GM10266 (cell line): ENCODE data around the gene IREB2.

Source experiments
- DNase-seq: peaks from one replicate; pipeline ENCODE4 v3.0.0; 2012; ENCODE audit errors: extremely low spot score
- TF ChIP-seq, protein P1 (sequence below): IDR thresholded peaks from 2 replicates; pipeline ENCODE4 v1.5.1; 2012; ENCODE audit warnings: mild to moderate bottlenecking, low read depth; ENCODE audit not compliant: control insufficient read depth, insufficient read depth; ENCODE audit errors: missing control alignments

The IREB2 gene

DNA sequence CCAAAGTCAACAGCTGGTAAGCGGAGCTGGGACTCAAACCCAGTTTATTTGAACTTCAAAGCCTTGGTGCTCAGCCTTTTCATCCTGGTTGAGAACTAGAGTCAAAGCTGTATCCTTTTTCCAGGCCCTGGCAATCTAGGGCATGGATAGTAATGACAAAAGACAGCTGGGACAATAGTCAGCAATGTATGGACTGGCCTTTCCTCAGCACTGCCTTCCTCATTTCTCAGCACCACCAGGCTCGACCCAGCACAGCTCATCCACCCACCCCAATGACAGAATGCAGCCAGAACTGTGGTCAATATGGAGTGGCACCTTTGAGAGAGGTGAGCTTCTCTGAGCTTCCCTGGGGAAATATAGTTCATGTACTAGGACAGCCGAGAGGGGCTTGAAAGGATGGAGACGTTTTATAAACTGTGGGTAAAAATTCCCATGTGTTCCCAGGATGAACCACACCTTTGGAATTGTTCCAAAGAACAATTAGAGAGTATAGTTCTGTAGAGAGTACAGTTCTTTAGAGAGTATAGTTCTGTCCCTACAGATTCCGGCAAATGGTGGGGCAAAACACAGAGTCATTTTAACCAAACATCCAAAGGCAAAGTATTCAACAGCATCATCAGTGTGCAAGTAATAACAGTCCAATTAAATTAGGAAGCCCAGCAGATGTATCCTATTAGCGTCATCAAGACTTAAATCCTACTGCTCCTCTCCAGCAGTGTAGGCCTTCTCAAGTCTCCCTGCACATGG lies 30.2 kb upstream of the IREB2 start:
- no peak for DNase-seq

GRCh38 chr15:78408355-78408640 lies 29.7 kb upstream of the IREB2 start:
- DNase-seq: no peak
- TF ChIP-seq, protein P1, sequence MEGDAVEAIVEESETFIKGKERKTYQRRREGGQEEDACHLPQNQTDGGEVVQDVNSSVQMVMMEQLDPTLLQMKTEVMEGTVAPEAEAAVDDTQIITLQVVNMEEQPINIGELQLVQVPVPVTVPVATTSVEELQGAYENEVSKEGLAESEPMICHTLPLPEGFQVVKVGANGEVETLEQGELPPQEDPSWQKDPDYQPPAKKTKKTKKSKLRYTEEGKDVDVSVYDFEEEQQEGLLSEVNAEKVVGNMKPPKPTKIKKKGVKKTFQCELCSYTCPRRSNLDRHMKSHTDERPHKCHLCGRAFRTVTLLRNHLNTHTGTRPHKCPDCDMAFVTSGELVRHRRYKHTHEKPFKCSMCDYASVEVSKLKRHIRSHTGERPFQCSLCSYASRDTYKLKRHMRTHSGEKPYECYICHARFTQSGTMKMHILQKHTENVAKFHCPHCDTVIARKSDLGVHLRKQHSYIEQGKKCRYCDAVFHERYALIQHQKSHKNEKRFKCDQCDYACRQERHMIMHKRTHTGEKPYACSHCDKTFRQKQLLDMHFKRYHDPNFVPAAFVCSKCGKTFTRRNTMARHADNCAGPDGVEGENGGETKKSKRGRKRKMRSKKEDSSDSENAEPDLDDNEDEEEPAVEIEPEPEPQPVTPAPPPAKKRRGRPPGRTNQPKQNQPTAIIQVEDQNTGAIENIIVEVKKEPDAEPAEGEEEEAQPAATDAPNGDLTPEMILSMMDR: no peak

More for the DNA sequence above, 30.2 kb upstream of the IREB2 start:
- TF ChIP-seq, protein P1: no peak

DNA sequence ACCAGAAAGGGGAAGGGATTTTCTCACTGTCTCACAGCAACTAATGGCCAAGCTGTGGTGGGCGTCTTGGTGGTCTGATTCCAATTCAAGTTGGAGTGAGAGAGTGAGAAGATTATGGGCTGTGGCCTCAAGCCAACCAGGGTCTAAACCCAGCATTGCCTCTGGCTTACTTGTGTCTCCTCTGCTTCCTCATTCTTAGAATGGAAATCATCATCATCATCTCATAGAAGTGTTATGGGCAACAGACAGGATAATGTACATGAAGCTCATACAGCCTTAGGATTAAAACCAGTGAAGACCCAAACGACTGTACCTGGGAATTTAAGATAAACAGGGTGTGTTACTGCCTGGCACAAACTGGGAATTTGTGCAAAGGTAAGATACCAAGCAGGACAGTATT lies 29.1 kb upstream of the IREB2 start:
- TF ChIP-seq, protein P1: no peak
- no peak for DNase-seq

GRCh38 chr15:78411061-78411460 lies 27.0 kb upstream of the IREB2 start:
- TF ChIP-seq, protein P1: no peak
- DNase-seq: no peak

DNA sequence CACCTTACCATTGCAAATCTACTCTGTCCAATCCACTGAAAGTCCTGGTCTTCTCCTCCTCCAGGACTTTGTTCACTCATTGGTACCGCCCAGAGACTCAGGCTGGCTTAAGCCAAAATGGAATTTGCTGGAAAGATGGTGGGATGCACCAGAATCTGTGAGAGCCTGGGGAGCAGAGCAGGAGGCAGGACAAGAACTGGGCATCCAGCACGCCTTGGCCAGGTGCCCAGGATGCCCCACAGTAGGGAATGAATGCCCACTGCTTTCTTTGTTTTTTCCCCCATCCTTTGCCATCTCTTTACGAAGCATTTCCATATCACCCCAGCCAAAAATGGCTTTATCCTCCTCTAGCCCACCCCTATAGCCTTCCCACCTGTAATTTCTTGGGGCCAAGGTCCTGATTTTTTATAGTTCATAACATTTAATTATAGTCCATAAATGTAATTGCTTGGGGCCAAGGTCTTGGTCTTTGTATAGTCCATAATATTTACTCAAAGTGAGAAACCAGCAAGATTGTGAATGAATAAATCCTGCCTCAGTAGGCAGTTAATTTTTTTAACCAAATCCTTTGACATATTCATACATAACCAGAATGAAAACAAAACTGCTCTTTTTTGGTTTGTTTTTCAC lies 23.3 kb upstream of the IREB2 start:
- DNase-seq: no peak
- TF ChIP-seq, protein P1: no peak

DNA sequence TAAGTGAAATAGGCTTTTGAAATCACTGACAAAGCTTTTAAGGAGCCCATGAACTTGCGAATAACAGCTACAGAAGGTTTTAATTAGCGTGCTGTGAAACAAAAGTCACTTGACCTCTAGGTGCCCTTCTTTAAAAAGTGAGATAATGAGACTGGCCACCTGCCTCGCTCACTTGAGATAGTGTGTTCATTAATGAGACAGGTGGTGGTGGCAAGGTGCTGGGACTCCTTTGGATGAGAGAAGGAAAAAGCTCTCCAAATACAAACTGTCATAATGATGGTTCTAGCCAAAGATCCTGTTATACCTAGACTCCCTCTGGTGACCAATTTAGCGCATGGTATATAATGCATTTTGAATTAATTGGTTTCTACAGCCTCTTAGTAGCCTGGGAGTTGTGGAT lies 22.7 kb upstream of the IREB2 start:
- TF ChIP-seq, protein P1: peak; percentile 8
- DNase-seq: no peak

DNA sequence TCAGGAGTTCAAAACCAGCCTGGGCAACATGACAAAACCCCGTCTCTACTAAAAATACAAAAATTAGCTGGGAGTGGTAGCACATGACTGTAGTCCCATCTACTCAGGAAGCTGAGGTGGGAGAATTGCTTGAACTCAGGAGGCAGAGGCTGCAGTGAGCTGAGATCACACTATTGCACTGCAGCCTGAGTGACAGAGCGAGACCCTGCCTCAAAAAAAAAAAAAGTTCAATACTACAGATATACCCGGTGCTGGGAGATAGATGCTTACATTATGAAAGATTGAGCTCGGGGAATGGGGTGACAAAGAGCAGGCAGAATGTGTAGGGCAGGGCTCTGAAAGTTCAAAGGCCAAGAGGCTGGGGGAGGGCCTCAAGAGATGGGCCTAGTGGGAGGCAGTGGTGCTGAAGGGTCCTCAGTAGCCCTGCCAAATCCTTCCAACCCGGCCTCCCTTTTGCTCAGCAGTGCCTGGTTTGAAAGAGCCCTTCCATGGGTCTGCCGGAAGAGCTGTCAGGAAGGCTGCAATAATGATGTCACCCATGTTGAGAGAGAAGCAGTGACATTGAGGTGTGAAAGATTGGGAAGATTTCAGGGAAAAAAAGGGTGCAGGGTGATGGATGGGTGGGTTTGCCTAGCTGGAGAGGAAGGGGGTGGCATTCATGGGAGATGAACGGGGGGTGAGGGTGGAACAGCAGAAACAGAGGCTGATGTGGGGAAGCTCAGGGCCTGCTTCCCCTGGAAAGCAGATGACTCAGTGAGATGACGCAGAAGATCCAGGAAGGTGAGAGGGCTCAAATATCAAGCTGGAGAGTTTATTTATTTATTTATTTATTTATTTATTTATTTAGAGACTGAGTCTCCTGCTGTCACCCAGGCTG lies 20.0 kb upstream of the IREB2 start:
- TF ChIP-seq, protein P1: no peak
- DNase-seq: no peak
